ENCODE measurements around the gene SLC44A4. TPM values are rescaled to one million over a fixed set of nuclear protein-coding genes. Genes with fewer than 3 reads are reported as not detected.

SLC44A4 gene
- total and polyA plus RNA-seq, 9 of the 15 experiments (the other 6 are each of a cell fraction or from before 2014, with no cell fraction given) = 7.9 to 18.6 (median 11.2) TPM

- TF ChIP-seq, protein P1, sequence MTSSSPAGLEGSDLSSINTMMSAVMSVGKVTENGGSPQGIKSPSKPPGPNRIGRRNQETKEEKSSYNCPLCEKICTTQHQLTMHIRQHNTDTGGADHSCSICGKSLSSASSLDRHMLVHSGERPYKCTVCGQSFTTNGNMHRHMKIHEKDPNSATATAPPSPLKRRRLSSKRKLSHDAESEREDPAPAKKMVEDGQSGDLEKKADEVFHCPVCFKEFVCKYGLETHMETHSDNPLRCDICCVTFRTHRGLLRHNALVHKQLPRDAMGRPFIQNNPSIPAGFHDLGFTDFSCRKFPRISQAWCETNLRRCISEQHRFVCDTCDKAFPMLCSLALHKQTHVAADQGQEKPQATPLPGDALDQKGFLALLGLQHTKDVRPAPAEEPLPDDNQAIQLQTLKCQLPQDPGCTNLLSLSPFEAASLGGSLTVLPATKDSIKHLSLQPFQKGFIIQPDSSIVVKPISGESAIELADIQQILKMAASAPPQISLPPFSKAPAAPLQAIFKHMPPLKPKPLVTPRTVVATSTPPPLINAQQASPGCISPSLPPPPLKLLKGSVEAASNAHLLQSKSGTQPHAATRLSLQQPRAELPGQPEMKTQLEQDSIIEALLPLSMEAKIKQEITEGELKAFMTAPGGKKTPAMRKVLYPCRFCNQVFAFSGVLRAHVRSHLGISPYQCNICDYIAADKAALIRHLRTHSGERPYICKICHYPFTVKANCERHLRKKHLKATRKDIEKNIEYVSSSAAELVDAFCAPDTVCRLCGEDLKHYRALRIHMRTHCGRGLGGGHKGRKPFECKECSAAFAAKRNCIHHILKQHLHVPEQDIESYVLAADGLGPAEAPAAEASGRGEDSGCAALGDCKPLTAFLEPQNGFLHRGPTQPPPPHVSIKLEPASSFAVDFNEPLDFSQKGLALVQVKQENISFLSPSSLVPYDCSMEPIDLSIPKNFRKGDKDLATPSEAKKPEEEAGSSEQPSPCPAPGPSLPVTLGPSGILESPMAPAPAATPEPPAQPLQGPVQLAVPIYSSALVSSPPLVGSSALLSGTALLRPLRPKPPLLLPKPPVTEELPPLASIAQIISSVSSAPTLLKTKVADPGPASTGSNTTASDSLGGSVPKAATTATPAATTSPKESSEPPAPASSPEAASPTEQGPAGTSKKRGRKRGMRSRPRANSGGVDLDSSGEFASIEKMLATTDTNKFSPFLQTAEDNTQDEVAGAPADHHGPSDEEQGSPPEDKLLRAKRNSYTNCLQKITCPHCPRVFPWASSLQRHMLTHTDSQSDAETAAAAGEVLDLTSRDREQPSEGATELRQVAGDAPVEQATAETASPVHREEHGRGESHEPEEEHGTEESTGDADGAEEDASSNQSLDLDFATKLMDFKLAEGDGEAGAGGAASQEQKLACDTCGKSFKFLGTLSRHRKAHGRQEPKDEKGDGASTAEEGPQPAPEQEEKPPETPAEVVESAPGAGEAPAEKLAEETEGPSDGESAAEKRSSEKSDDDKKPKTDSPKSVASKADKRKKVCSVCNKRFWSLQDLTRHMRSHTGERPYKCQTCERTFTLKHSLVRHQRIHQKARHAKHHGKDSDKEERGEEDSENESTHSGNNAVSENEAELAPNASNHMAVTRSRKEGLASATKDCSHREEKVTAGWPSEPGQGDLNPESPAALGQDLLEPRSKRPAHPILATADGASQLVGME (CRISPR knock-in tag; IDR thresholded peaks at IDR 0.05) = no peak
- TF ChIP-seq, protein P2, sequence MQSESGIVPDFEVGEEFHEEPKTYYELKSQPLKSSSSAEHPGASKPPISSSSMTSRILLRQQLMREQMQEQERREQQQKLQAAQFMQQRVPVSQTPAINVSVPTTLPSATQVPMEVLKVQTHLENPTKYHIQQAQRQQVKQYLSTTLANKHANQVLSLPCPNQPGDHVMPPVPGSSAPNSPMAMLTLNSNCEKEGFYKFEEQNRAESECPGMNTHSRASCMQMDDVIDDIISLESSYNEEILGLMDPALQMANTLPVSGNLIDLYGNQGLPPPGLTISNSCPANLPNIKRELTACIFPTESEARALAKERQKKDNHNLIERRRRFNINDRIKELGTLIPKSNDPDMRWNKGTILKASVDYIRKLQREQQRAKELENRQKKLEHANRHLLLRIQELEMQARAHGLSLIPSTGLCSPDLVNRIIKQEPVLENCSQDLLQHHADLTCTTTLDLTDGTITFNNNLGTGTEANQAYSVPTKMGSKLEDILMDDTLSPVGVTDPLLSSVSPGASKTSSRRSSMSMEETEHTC (IDR thresholded peaks at IDR 0.05) = 0 out of 2 replicates have a peak, but pooled peaks have one; percentile 9
- no peak for TF ChIP-seq PML (IDR thresholded peaks at IDR 0.05; ENCODE audit: low read length)
- no peak for TF ChIP-seq NONO (IDR thresholded peaks at IDR 0.05; ENCODE audit: low read depth in 2 of 2, low read length in 1 of 2)
These were observed 36.7 kb downstream of the SLC44A4 start (continued) for GRCh38 chr6:31842053-31842452.
